A549 (cell line): ENCODE measurements around the gene ACTR10. TPM values are rescaled to one million over a fixed set of nuclear protein-coding genes. Genes with fewer than 3 reads are reported as not detected.

Experiments used
- ATAC-seq, 2 experiments: fragments of 200-7000 bp in 1 of 2; fragments of >200 bp in 1 of 2; cut with Nextera tagmentation in 1 of 2; cut with Tn5 transposase in 1 of 2; 3 replicates each; pipeline versions ENCODE4 v1.8.0 to v1.9.1; 2018 to 2020; ENCODE audit warnings: mild to moderate bottlenecking in 1 of 2, moderate library complexity in 1 of 2
- CTCF ChIA-PET: fragments of 300-600 bp; sonication (Branson Sonifier 250); formaldehyde crosslinking; extraction: SDS; loops from one replicate; lab custom pipeline; 2021; ENCODE audit warnings: antibody characterized with exemption, inconsistent platforms; lab: Yijun Ruan, JAX
- POLR2A ChIA-PET: fragments of 350-600 bp; formaldehyde crosslinking; extraction: SDS; loops from one replicate; lab custom pipeline; 2021; ENCODE audit warnings: antibody characterized with exemption, inconsistent platforms; lab: Yijun Ruan, JAX
- DNase-seq, 2 experiments: peaks; one replicate each; pipeline versions ENCODE4 v3.0.0 to v3.0.0-alpha.2; 2011 to 2016; ENCODE audit warnings: low read depth in 1 of 2, low spot score in 1 of 2
- FAIRE-seq: peaks from 2 replicates; lab custom pipeline; 2011; peaks lifted over from hg19 to GRCh38; lab: Jason Lieb, UNC
- H3K27ac ChIP-seq, 2 experiments: fragments of >200 bp; sonication (Bioruptor Twin); formaldehyde crosslinking; 3 replicates each; pipeline ENCODE4 v1.5.1; 2016 to 2017
- H3K4me1 ChIP-seq: fragments of >200 bp; sonication (Bioruptor Twin); formaldehyde crosslinking; 3 replicates; pipeline ENCODE4 v1.6.1; 2016
- H3K4me2 ChIP-seq: fragments of >200 bp; sonication (Bioruptor Twin); formaldehyde crosslinking; 3 replicates; pipeline ENCODE4 v1.6.1; 2016
- H3K4me3 ChIP-seq: fragments of >200 bp; sonication (Bioruptor Twin); formaldehyde crosslinking; 3 replicates; pipeline ENCODE4 v1.5.1; 2016
- H3K9me3 ChIP-seq: fragments of >200 bp; sonication (Bioruptor Twin); formaldehyde crosslinking; 3 replicates; pipeline ENCODE4 v1.6.1; 2016
- BHLHE40 ChIP-seq: IDR thresholded peaks from 2 replicates; pipeline ENCODE4 v1.6.1; 2012; ENCODE audit warnings: low read depth, low read length, inconsistent platforms
- CHD2 ChIP-seq: fragments of 150-350 bp; IDR thresholded peaks from 2 replicates; pipeline ENCODE4 v1.6.1; 2014; ENCODE audit warnings: low read length; ENCODE audit not compliant: partially characterized antibody
- CHD4 ChIP-seq: fragments of 200-600 bp; sonication (generic); IDR thresholded peaks from 2 replicates; pipeline ENCODE4 v1.6.1; 2016; ENCODE audit warnings: antibody characterized with exemption, mild to moderate bottlenecking, borderline replicate concordance
- FOXS1 ChIP-seq: fragments of 250-450 bp; sonication (Bioruptor Pico); IDR thresholded peaks from 2 replicates; pipeline ENCODE4 v1.5.0; 2020; ENCODE audit warnings: mild to moderate bottlenecking, moderate library complexity
- GATA3 ChIP-seq: IDR thresholded peaks from 2 replicates; pipeline ENCODE4 v1.6.1; 2012; ENCODE audit warnings: borderline replicate concordance
- HDAC2 ChIP-seq: fragments of 200-600 bp; sonication (generic); IDR thresholded peaks from 2 replicates; pipeline ENCODE4 v1.6.1; 2016
- HEYL ChIP-seq: fragments of 250-450 bp; sonication (Bioruptor Pico); IDR thresholded peaks from 2 replicates; pipeline ENCODE4 v1.8.0; 2021; ENCODE audit warnings: mild to moderate bottlenecking, moderate library complexity
- HMGXB4 ChIP-seq: fragments of 250-450 bp; sonication (Bioruptor Pico); IDR thresholded peaks from 2 replicates; pipeline ENCODE4 v1.5.0; 2021; ENCODE audit warnings: mild to moderate bottlenecking, moderate library complexity, borderline replicate concordance
- HOXB5 ChIP-seq: fragments of 250-450 bp; sonication (Bioruptor Pico); IDR thresholded peaks from 2 replicates; pipeline ENCODE4 v1.5.0; 2020; ENCODE audit warnings: mild to moderate bottlenecking, moderate library complexity
- KDM1A ChIP-seq: fragments of 200-600 bp; sonication (generic); IDR thresholded peaks from 2 replicates; pipeline ENCODE4 v1.6.1; 2016; ENCODE audit warnings: low read depth, mild to moderate bottlenecking
- NPAS2 ChIP-seq: fragments of 250-450 bp; sonication (Bioruptor Pico); IDR thresholded peaks from 2 replicates; pipeline ENCODE4 v1.8.0; 2022; ENCODE audit warnings: mild to moderate bottlenecking, moderate library complexity, borderline replicate concordance
- POLR2AphosphoS2 ChIP-seq: conservative IDR thresholded peaks from 2 replicates; pipeline ENCODE4 v1.6.1; 2012; ENCODE audit warnings: low read length, improper control_type of control experiment, inconsistent platforms
- SMC3 ChIP-seq: fragments of >200 bp; sonication (Bioruptor Twin); formaldehyde crosslinking; IDR thresholded peaks from 3 replicates; pipeline ENCODE4 v1.6.1; 2018; ENCODE audit warnings: inconsistent platforms
- TFCP2L1 ChIP-seq: fragments of 250-450 bp; sonication (Bioruptor Pico); IDR thresholded peaks from 2 replicates; pipeline ENCODE4 v1.5.0; 2021; ENCODE audit warnings: mild to moderate bottlenecking
- ZC3H11A ChIP-seq: fragments of 450-650 bp; IDR thresholded peaks from 2 replicates; pipeline ENCODE4 v1.6.1; 2014; ENCODE audit warnings: antibody characterized with exemption, mild to moderate bottlenecking
- ZSCAN20 ChIP-seq: fragments of 250-450 bp; sonication (Bioruptor Pico); IDR thresholded peaks from 2 replicates; pipeline ENCODE4 v1.8.0; 2022; ENCODE audit warnings: mild to moderate bottlenecking, moderate library complexity
- WGBS: methylation state at CpG from one replicate; pipeline ENCODE4 v1.1.6; 2017; ENCODE audit errors: missing lambda C conversion rate; 5-methylcytosine and 5-hydroxymethylcytosine counted together
- polyA plus RNA-seq, 4 experiments: library from polyadenylated mRNA; depleted of rRNA in 3 of 4; stranded (reverse); fragments of >200 nt; fragmentation: RNase III in 1 of 4; extraction: RNeasy Plus Mini Kit Qiagen cat#74134 plus additional on column Dnase treatment in 1 of 4; gene quantifications; 2 replicates in 3 of 4; 3 replicates in 1 of 4; pipeline ENCODE4 v1.2.3, GENCODE V29; 2011 to 2017
- TF ChIP-seq, protein P1 (sequence below): fragments of 250-450 bp; sonication (Bioruptor Pico); IDR thresholded peaks from 2 replicates; pipeline ENCODE4 v1.5.0; 2020; ENCODE audit warnings: low read depth, mild to moderate bottlenecking, moderate library complexity
- TF ChIP-seq, protein P2 (sequence below): fragments of >200 bp; sonication (Bioruptor Twin); formaldehyde crosslinking; IDR thresholded peaks from 3 replicates; pipeline ENCODE4 v1.5.1; 2016

ACTR10 gene
- polyA plus RNA-seq, 2 of the 4 experiments (the other 2 are of a cell fraction), result 47.1 to 101 TPM

GRCh38 chr14:58275527-58276190 is 75.7 kb downstream of the ACTR10 start:
- FAIRE-seq, result no peak

GRCh38 chr14:58276208-58276607 is 76.3 kb downstream of the ACTR10 start:
- peaks cover 42% of the 10 kb centered on the region for H3K4me1 ChIP-seq
- ChIA-PET POLR2A (interaction anchor here (3.5 kb wide), 1 partner anchor 22 kb away, joined by 12 read pairs; the partner anchor contains the start of gene ARID4A), CTCF (interaction anchor here (1.0 to 1.5 kb wide), 2 partner anchors 10 to 17 kb away, joined by 3 to 4 read pairs; no protein-coding TSS in a partner anchor)
- ATAC-seq, result no peak
- no peak overlapping the region for H3K27ac ChIP-seq
- DNase-seq, result no peak
- WGBS, result 79% methylated on average over 1 of the region's 1 CpG
- TF ChIP-seq ZC3H11A (no peak), NPAS2 (CRISPR knock-in tag) (no peak), HOXB5 (no peak), HEYL (no peak)
- H3K4me2 ChIP-seq, result peak overlapping the region; percentile 7; the same call in 1 of the 3 replicates
- no peak for FAIRE-seq
- no peak overlapping the region for H3K4me3 ChIP-seq
- no peaks in the 10 kb centered on the region for H3K9me3 ChIP-seq

More at GRCh38 chr14:58275527-58276190, 75.7 kb downstream of the ACTR10 start:
- DNase-seq (no peak), ATAC-seq (no peak)
- WGBS, result 71% methylated on average over 2 of the region's 2 CpGs
- ChIA-PET POLR2A (interaction anchor here (1.0 to 3.5 kb wide), 2 partner anchors 12 to 22 kb away, joined by 3 to 12 read pairs; partner anchors contain the start of gene ARID4A), CTCF (interaction anchor here (0.8 to 1.5 kb wide), 3 partner anchors 10 to 32 kb away, joined by 3 to 4 read pairs (median 3); no protein-coding TSS in a partner anchor)
- peaks cover 37% of the 10 kb centered on the region for H3K4me1 ChIP-seq
- H3K4me3 ChIP-seq, result no peak overlapping the region
- H3K4me2 ChIP-seq, result peak overlapping the region; percentile 7; the same call in 1 of the 3 replicates
- TF ChIP-seq ZC3H11A, result no peak
- TF ChIP-seq CHD4, result no peak
- TF ChIP-seq, protein P1, sequence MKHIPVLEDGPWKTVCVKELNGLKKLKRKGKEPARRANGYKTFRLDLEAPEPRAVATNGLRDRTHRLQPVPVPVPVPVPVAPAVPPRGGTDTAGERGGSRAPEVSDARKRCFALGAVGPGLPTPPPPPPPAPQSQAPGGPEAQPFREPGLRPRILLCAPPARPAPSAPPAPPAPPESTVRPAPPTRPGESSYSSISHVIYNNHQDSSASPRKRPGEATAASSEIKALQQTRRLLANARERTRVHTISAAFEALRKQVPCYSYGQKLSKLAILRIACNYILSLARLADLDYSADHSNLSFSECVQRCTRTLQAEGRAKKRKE (CRISPR knock-in tag), result no peak
- no peak for TF ChIP-seq HDAC2
- no peak for TF ChIP-seq SMC3
- TF ChIP-seq POLR2AphosphoS2, result no peak
- no peak for TF ChIP-seq FOXS1 (CRISPR knock-in tag)
- TF ChIP-seq, protein P2, sequence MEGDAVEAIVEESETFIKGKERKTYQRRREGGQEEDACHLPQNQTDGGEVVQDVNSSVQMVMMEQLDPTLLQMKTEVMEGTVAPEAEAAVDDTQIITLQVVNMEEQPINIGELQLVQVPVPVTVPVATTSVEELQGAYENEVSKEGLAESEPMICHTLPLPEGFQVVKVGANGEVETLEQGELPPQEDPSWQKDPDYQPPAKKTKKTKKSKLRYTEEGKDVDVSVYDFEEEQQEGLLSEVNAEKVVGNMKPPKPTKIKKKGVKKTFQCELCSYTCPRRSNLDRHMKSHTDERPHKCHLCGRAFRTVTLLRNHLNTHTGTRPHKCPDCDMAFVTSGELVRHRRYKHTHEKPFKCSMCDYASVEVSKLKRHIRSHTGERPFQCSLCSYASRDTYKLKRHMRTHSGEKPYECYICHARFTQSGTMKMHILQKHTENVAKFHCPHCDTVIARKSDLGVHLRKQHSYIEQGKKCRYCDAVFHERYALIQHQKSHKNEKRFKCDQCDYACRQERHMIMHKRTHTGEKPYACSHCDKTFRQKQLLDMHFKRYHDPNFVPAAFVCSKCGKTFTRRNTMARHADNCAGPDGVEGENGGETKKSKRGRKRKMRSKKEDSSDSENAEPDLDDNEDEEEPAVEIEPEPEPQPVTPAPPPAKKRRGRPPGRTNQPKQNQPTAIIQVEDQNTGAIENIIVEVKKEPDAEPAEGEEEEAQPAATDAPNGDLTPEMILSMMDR, result no peak
- no peak for TF ChIP-seq BHLHE40
- no peak for TF ChIP-seq HMGXB4 (CRISPR knock-in tag)
- no peak for TF ChIP-seq CHD2
- TF ChIP-seq ZSCAN20 (CRISPR knock-in tag), result no peak
- no peaks in the 10 kb centered on the region for H3K9me3 ChIP-seq
- no peak overlapping the region for H3K27ac ChIP-seq

- TF ChIP-seq GATA3 (no peak), KDM1A (no peak), ZSCAN20 (CRISPR knock-in tag) (no peak), SMC3 (no peak), TFCP2L1 (CRISPR knock-in tag) (no peak)
- TF ChIP-seq, protein P2, result no peak
- TF ChIP-seq, all 56 proteins: peak for 0
- no peaks in the 10 kb centered on the region for H3K9me3 ChIP-seq
- FAIRE-seq (no peak), DNase-seq (no peak), ATAC-seq (no peak)
- ChIA-PET CTCF (interaction anchor here (0.6 kb wide), 3 partner anchors 34 to 72 kb away, joined by 3 read pairs; partner anchors contain the start of gene PSMA3), POLR2A (interaction anchor here (0.6 kb wide), 1 partner anchor 20 kb away, joined by 3 read pairs; the partner anchor contains the start of gene ARID4A)
- H3K27ac ChIP-seq, result no peak overlapping the region
- no peak overlapping the region for H3K4me2 ChIP-seq
- no peak overlapping the region for H3K4me3 ChIP-seq
- peaks cover 47% of the 10 kb centered on the region for H3K4me1 ChIP-seq
- WGBS, result 96% methylated on average over 8 of the region's 8 CpGs
Measured at GRCh38 chr14:58278177-58278576, 78.2 kb downstream of the ACTR10 start.
